ENCODE results near the gene UBE2J2.

Gene UBE2J2

GRCh38 chr1:1206966-1207531 is 66.6 kb downstream of the UBE2J2 start:
- DNase-seq, result no peak

GRCh38 chr1:1206376-1206965 is 67.2 kb downstream of the UBE2J2 start, which contains the start of gene TNFRSF18:
TNFRSF18 (minus strand) TSS chr1:1206592; CDS start chr1:1206571, 21 bp downstream.
- no peak for DNase-seq

- DNase-seq, result no peak
Measured at GRCh38 chr1:1205769-1206375, 67.8 kb downstream of the UBE2J2 start.

- no peak for DNase-seq
Measured at GRCh38 chr1:1204998-1205768, 68.5 kb downstream of the UBE2J2 start.

- no peak for DNase-seq
Measured at GRCh38 chr1:1204425-1204920, 69.2 kb downstream of the UBE2J2 start.
